Fibroblast of the conjunctiva (primary cell): Measurements from ENCODE around the gene EXOC3L4.
A peak's percentile ranks its signal among the peaks of the same experiment; 100 is the strongest.

Experiments used
- DNase-seq: peaks from one replicate; pipeline ENCODE4 v3.0.0-alpha.2; 2010; ENCODE audit warnings: low read depth

EXOC3L4 gene

DNA sequence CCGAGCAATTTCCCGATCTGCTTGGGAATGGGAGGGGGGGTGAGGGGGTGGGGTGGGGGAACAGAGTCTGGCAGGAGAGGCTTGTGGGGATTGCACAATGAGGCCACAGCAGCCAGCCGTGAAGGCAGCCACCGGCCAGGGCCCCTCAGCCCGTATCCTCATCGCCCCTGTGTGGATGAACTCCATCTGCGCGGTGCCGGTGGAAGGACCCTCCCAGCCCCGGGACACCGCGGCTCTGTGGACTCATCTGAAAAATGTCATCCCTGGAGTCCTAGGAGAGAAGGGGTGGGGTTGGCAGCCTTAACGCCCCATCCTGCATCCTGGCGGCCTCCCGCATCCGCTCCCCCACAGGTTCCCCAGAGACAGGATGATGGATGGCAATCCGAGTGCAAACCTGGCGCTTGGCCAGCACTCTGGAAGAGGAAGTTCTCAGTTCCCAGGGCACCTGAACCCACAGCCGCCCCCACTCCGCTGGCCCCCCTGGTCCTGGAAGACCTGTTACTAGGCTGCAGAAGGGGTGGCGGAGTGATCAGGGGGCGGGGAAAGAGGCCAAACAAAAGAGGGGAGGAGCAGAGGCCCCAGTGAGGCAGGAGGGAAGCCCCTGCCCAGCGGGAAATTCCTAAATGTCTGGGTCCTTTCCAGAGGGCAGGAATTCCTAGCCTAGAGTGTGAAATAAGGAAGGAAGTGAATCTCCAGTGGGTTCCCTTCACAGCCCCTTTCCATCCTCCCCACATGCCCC lies 27.5 kb downstream of the EXOC3L4 start:
- DNase-seq = peak; percentile 61

DNA sequence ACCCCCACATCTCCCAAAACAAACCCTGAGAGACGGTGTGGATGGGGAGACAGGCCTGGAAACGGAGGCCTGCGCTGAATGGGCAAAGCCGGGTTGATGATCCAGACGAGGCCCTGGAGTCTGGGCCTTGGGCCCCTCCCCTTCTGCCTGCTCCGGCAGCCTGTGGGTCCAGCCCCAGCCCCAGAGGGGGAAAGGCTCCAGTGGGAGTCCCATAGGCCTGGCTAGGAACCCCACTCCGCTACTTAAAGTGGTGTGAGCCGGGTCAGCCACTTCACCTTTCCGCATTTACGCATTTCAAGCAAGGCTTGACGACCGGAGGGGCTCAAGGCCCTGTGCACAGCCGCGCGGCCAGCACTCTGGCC lies 28.0 kb downstream of the EXOC3L4 start:
- DNase-seq = no peak

GRCh38 chr14:103122947-103123633 lies 28.6 kb downstream of the EXOC3L4 start, which contains the start of gene TNFAIP2:
TSS of gene TNFAIP2 (plus strand) at chr14:103123461. CDS start at chr14:103126458, 2,997 bp downstream.
- no peak for DNase-seq

DNA sequence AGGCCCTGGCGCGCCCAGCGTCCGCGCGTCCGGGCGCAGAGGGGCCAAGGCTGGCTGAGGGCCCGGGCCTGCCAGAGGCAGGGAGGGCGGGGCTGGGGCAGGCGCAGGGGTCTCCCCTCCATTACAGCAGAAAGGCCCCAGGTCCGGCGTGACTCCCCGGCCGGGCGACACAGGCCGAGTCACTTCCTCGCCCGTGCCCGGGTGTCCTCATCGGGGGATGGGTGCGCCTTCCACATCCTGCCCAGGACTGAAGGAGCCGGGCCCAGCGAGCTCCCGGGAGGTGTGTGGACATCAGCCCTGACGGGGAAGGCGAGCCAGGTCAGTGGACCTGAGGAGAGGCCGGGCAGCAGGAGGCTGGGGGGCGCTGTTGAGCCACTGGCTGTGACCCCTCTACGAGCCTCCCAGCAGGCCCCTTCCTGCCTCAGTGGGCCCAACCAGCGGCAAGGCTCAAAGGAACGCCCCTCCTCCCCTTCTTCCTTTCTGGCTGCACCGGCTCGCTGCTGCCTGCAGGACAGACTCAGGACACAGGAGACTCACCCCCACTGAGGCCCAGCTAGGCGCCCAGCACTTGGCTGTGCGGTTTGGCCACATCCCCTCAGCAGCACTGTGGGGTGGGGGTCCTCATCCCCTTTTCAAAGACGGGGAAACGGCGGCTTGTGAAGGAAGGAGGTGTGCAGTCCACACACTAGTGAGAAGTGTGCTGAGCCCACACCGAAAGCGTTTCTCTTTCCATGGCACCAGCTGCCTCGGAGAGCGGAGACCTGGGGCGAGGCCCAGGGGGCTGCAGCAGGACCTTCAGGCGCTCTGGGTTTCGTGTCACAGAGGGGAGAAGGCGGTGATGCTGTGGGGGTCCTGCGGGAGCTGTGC lies 29.3 kb downstream of the EXOC3L4 start:
- no peak for DNase-seq

DNA sequence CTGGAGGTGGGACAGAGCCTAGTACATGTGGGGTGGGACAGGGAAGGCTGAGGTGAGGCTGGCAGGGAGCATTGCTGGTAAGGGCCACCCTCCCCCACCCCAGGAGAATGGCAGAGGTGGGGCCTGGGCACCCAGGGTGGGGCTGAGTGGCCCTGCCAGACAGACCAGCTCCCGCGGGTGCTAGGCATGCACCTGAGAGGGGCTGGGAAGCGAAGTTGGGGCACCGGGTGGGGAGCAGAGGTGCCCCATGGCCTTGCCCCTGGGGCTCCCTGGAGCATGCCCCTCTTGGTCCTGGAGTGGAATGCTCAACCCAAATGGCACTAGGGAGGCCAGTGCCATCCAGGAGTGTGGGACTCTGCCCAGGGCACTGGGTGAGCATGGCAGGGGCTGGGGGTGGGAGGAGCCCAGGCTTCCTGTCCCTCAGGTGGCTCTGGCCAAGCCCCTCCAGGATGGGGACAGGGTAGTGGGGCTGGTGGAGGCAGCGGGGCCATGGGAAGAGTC lies 30.0 kb downstream of the EXOC3L4 start:
- DNase-seq = no peak

GRCh38 chr14:103125098-103126070 lies 30.9 kb downstream of the EXOC3L4 start:
- no peak for DNase-seq

GRCh38 chr14:103126088-103126872 lies 31.8 kb downstream of the EXOC3L4 start:
- no peak for DNase-seq

DNA sequence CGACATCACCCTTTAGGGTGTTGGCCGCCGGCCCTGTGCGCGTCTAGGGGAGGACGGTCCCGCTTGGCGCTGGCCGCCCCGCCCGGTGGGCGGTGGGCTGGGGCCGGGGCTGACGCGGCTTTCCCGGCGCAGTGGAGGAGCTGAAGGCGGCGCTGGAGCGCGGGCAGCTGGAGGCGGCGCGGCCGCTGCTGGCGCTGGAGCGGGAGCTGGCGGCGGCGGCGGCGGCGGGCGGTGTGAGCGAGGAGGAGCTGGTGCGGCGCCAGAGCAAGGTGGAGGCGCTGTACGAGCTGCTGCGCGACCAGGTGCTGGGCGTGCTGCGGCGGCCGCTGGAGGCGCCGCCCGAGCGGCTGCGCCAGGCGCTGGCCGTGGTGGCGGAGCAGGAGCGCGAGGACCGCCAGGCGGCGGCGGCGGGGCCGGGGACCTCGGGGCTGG lies 32.4 kb downstream of the EXOC3L4 start:
- no peak for DNase-seq

GRCh38 chr14:103127356-103127755 lies 32.8 kb downstream of the EXOC3L4 start:
- DNase-seq = no peak

- DNase-seq = no peak
Measured at GRCh38 chr14:103127861-103128598, 33.5 kb downstream of the EXOC3L4 start.

GRCh38 chr14:103128631-103129300 lies 34.2 kb downstream of the EXOC3L4 start:
- no peak for DNase-seq

DNA sequence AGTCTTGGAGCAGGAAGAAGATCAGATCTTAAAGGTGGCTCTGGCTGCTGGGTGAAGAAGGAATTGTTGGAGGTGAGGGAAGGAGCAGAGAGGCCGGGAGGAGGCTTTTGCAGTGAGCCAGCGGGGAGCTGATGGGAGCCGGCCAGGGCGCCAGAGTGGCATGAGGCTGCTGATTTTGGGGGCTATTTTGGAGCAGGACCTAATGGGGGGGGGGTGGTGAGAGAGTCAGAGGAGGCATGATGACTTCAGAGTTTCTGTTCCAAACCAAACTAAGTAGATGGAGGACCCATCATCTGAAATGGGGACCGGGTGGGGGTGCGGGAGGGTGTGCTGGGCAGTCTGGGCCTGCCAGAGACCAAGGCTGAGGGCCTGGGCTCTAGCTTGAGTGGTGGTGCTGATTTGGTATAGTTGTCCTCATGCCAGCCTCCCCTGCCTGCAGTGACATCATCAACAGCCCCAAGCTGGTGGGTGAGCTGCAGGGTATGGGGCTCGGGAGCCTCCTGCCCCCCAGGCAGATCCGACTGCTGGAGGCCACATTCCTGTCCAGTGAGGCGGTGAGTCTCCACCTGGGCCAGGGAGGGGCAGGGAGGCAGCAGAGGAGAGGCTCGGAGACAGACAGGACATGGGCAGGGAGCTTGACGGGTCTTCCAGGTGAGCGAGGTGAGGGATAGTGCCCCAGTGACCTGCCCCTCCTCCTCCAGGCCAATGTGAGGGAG lies 34.9 kb downstream of the EXOC3L4 start:
- DNase-seq = no peak

GRCh38 chr14:103130017-103130764 lies 35.7 kb downstream of the EXOC3L4 start:
- no peak for DNase-seq

- peak; percentile 74 for DNase-seq
Measured at GRCh38 chr14:103130965-103131364, 36.4 kb downstream of the EXOC3L4 start.

DNA sequence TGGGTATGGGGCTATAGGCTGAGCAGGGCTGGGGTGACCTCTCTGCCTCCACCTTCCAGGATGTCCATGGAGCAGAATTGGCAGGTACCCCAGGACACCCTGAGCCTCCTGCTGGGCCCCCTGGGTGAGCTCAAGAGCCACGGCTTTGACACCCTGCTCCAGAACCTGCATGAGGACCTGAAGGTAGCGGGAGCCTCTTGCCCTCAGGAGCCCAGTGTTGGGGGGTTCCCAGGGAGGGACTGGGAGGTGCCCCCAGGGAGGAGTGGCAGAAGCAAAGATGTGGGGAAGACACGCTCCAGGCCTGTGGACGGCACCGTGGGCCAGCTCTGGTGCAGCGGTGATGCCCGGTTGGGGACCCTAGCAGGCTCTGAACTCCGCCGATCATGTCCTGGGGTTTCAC lies 37.1 kb downstream of the EXOC3L4 start:
- DNase-seq = no peak

DNA sequence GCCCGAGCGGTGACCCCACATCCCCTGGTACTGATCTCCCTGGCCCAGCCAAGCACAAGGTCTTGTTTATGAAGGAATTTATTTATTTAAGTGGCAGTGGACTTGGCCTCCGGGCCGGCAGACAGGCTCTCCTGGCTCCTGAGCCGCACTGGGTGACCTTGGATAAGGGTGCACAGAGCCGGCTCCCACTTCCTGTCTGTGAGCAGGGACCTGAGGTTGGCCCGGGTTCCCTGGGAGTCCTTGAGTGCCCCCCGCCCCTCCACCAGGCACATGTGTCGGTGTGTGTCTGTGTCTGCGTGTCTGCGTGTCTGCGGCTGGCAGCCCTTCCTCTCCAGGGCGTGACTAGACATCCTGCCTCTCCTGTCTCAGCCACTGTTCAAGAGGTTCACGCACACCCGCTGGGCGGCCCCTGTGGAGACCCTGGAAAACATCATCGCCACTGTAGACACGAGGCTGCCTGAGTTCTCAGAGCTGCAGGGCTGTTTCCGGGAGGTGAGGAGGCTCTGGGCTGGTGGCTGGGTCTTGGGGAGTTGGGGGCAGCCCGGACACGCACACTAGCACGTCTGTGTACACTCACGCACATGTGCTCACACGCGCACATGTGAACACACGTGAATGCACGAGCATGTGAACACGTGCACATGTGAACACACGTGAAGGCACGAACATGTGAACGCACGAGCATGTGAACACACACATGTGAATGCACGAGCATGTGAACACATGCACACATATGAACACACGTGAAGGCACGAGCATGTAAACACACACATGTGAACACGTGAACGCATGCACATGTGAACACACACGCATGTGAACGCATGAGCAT lies 38.1 kb downstream of the EXOC3L4 start:
- no peak for DNase-seq
